Small intestine (tissue), 7 donors: ENCODE data around the gene FUCA1. TPM values are rescaled to one million over a fixed set of nuclear protein-coding genes. Genes with fewer than 3 reads are reported as not detected.

Source experiments
- DNase-seq, 2 donors: peaks; one replicate each; pipeline versions ENCODE4 v3.0.0 to v3.0.0-alpha.2; 2013
- FAIRE-seq: peaks from 2 replicates; lab custom pipeline; 2012; peaks lifted over from hg19 to GRCh38; lab: Jason Lieb, UNC
- H3K27ac ChIP-seq, 3 donors: one replicate each; pipeline ENCODE4 v1.5.1; 2013; ENCODE audit warnings: low read length in 2 of 3, mild to moderate bottlenecking in 2 of 3, control low read depth in 1 of 3, inconsistent platforms in 1 of 3, low read depth in 1 of 3, moderate library complexity in 1 of 3
- H3K27me3 ChIP-seq, 3 donors: one replicate each; pipeline ENCODE4 v1.6.1; 2013; ENCODE audit warnings: low read length in 3 of 3, inconsistent platforms in 1 of 3; ENCODE audit not compliant: control insufficient read depth in 3 of 3, insufficient read depth in 3 of 3
- H3K36me3 ChIP-seq, 3 donors: one replicate each; pipeline ENCODE4 v1.6.1; 2013; ENCODE audit warnings: low read length in 3 of 3, inconsistent platforms in 1 of 3, low read depth in 1 of 3, mild to moderate bottlenecking in 1 of 3, moderate library complexity in 1 of 3; ENCODE audit not compliant: control insufficient read depth in 3 of 3, insufficient read depth in 2 of 3
- H3K4me1 ChIP-seq, 3 donors: one replicate each; pipeline ENCODE4 v1.6.1; 2013; ENCODE audit warnings: low read length in 2 of 3, inconsistent platforms in 1 of 3, low read depth in 1 of 3, mild to moderate bottlenecking in 1 of 3, moderate library complexity in 1 of 3; ENCODE audit not compliant: control insufficient read depth in 3 of 3, insufficient read depth in 2 of 3
- H3K4me3 ChIP-seq, 3 donors: one replicate each; pipeline ENCODE4 v1.5.1; 2013; ENCODE audit warnings: low read length in 3 of 3, control low read depth in 1 of 3, inconsistent platforms in 1 of 3, low read depth in 1 of 3, mild to moderate bottlenecking in 1 of 3, moderate library complexity in 1 of 3
- H3K9me3 ChIP-seq, 2 donors: one replicate each; pipeline ENCODE4 v1.6.1; 2013; ENCODE audit warnings: low read depth in 1 of 2, low read length in 1 of 2; ENCODE audit not compliant: control insufficient read depth in 2 of 2, insufficient read depth in 1 of 2
- WGBS, 3 donors: extraction: QIAGEN DNeasy Blood & Tissue Kit; methylation state at CpG; one replicate each; pipeline ENCODE4 v1.1.7; 2013; 5-methylcytosine and 5-hydroxymethylcytosine counted together
- polyA plus RNA-seq, 4 donors: library from polyadenylated mRNA; stranded (reverse) in 3 of 4; unstranded in 1 of 4; fragments of 200-250 nt in 3 of 4; fragments of 120-200 nt in 1 of 4; gene quantifications; one replicate each; pipeline versions ENCODE4 v1.2.1 to v1.2.3, GENCODE V29; 2013
- donor health status: healthy with polysubstance abuse.
- donor health status: control.
- donor health status: control.
- donor health status: Bipolar disorder and iron deficiency.
- donor health status: healthy.

FUCA1 gene
- polyA plus RNA-seq, 4 donors, result 44.9 to 81.8 (median 51.3) TPM

DNA sequence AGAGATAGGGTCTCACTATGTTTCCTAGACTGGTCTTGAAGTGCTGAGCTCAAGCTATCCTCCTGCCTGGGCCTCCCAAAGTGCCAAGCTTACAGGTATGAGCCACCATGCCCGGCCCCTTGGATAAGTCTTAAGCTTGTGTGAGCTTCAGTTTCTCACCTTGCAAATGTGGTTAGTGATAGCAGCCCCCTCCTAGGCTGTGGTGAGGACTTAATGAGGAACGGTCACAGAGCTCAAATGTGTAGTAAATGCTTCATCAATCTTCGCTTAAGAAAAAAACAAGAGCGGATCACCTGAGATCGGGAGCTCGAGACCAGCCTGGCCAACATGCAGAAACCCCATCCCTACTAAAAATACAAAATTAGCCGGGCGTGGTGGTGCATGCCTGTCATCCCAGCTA is 42.1 kb upstream of the FUCA1 start:
- Histone ChIP-seq H3K9me3 (no peaks in the 10 kb centered on the region), H3K27me3 (peaks cover 0 to 8% (median 3%) of the 10 kb centered on the region in 3 donors), H3K27ac (no peak overlapping the region), H3K36me3 (no peaks in the 10 kb centered on the region), H3K4me1 (peaks cover 0 to 2% (median 2%) of the 10 kb centered on the region in 3 donors), H3K4me3 (no peak overlapping the region)
- WGBS, 3 donors, result 85 to 96% (median 90%) methylated on average over 8 of the region's 8 CpGs
- DNase-seq (no peak), FAIRE-seq (no peak)

- H3K9me3 ChIP-seq, result no peaks in the 10 kb centered on the region
- peaks cover 0 to 2% (median 2%) of the 10 kb centered on the region in 3 donors for H3K4me1 ChIP-seq
- H3K36me3 ChIP-seq, result no peaks in the 10 kb centered on the region
- peaks cover 0 to 15% (median 7%) of the 10 kb centered on the region in 3 donors for H3K27me3 ChIP-seq
- 73 to 79% (median 73%) methylated on average over 10 of the region's 10 CpGs for WGBS, 3 donors
- H3K27ac ChIP-seq, result no peak overlapping the region
- FAIRE-seq (no peak), DNase-seq (no peak)
- H3K4me3 ChIP-seq, result no peak overlapping the region
Measured at GRCh38 chr1:23909412-23909811, 41.3 kb upstream of the FUCA1 start.

DNA sequence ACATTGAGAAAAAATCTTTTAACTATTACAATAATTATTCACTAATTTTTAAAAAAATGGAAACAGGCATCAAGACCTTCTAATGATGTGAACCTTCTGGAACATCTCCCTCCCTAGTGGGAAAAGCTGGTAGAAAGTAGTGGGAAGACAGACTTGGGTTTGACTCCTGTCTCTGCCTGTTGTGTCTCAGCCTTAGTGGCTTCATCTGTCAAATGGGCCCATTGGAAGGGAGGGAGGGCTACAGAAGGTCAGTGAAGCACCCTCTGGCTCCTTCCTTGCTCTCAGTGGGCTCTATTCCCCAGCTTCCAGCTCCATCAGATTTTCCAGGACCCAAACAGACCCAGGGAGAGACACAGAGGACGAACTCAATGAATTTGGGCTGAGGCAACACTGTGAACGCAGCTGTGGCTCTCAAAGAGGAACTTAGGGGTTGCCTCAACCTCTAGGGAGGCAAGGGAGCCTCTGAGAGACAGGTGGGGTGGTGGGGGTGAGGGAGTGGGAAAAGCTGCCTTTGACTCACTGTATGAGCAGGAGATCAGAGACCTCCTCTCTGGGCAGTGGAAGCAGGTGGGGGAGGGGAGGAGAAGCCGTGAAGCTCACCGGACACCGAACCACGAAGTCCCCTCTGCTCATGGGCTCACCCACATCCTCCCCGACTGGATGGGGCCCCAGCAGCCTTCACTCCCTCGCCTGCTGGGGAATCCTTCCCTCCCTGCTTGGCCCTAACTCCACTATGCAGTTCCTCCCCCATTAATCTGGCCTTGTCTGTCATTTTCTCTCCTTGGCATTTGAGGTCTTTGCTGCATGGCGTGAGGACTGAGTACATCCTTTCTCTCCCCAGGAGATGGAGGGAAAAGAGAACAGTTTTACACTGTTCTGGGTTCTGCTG is 40.6 kb upstream of the FUCA1 start:
- no peaks in the 10 kb centered on the region for H3K9me3 ChIP-seq
- 47 to 53% (median 51%) methylated on average over 9 of the region's 9 CpGs for WGBS, 3 donors
- H3K27ac ChIP-seq, result peak overlapping the region in 1 of 3 donors; percentile 43
- DNase-seq (no peak), FAIRE-seq (no peak)
- no peaks in the 10 kb centered on the region for H3K36me3 ChIP-seq
- peaks cover 0 to 2% (median 2%) of the 10 kb centered on the region in 3 donors for H3K4me1 ChIP-seq
- peaks cover 0 to 22% (median 7%) of the 10 kb centered on the region in 3 donors for H3K27me3 ChIP-seq
- H3K4me3 ChIP-seq, result no peak overlapping the region

- Histone ChIP-seq H3K4me3 (no peak overlapping the region), H3K4me1 (peaks cover 0 to under 1% (median 0%) of the 10 kb centered on the region in 3 donors), H3K27ac (no peak overlapping the region), H3K36me3 (no peaks in the 10 kb centered on the region), H3K9me3 (no peaks in the 10 kb centered on the region), H3K27me3 (peaks cover 0 to 39% (median 7%) of the 10 kb centered on the region in 3 donors)
- DNase-seq (no peak), FAIRE-seq (no peak)
- 21 to 67% (median 40%) methylated on average over 1 of the region's 1 CpG for WGBS, 3 donors
Measured at GRCh38 chr1:23906731-23907130, 38.6 kb upstream of the FUCA1 start.

- WGBS, 3 donors, result 82 to 85% (median 85%) methylated on average over 7 of the region's 7 CpGs
- FAIRE-seq (no peak), DNase-seq (no peak)
- Histone ChIP-seq H3K36me3 (no peaks in the 10 kb centered on the region), H3K27me3 (peaks cover 0 to 50% (median 7%) of the 10 kb centered on the region in 3 donors), H3K4me1 (no peaks in the 10 kb centered on the region), H3K9me3 (no peaks in the 10 kb centered on the region), H3K27ac (no peak overlapping the region), H3K4me3 (no peak overlapping the region)
Measured at GRCh38 chr1:23905461-23906025, 37.5 kb upstream of the FUCA1 start.

GRCh38 chr1:23904748-23905357 is 36.8 kb upstream of the FUCA1 start:
- no peaks in the 10 kb centered on the region for H3K4me1 ChIP-seq
- 78 to 83% (median 80%) methylated on average over 10 of the region's 10 CpGs for WGBS, 3 donors
- FAIRE-seq (no peak), DNase-seq (no peak)
- no peak overlapping the region for H3K27ac ChIP-seq
- no peaks in the 10 kb centered on the region for H3K9me3 ChIP-seq
- no peak overlapping the region for H3K4me3 ChIP-seq
- H3K27me3 ChIP-seq, result peaks cover 0 to 49% (median 7%) of the 10 kb centered on the region in 3 donors
- no peaks in the 10 kb centered on the region for H3K36me3 ChIP-seq

DNA sequence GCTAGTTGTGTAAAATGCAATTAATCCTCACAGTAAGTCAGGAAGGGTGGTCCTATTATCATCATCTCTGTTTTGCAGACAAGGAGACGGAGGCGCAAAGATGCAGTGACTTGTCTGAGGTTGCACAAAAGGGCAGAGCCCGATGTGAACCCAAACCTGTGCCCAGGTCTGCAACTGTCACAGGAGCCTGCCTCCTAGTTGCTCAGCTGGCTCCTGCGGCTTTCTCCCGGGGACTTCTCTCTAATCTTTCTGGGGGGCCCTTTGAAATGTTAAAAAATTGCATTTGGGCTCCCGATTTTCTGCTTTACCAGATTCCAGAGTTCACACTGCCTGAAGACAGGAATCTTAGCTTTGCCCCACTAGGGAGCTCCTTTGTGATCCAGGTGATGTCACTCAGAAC is 35.7 kb upstream of the FUCA1 start:
- Histone ChIP-seq H3K27me3 (peaks cover 0 to 49% (median 7%) of the 10 kb centered on the region in 3 donors), H3K4me3 (no peak overlapping the region), H3K9me3 (no peaks in the 10 kb centered on the region), H3K27ac (no peak overlapping the region), H3K36me3 (no peaks in the 10 kb centered on the region), H3K4me1 (no peaks in the 10 kb centered on the region)
- FAIRE-seq, result no peak
- DNase-seq, result no peak
- WGBS, 3 donors, result 68 to 72% (median 69%) methylated on average over 6 of the region's 6 CpGs
